PC-9 (cell line): ENCODE measurements around the gene CXCL6. TPM values are rescaled to one million over a fixed set of nuclear protein-coding genes. Genes with fewer than 3 reads are reported as not detected.

Experiments used
- BruUV-seq: library from RNA; stranded (reverse); fragments of 400-500 nt; replicated peaks from 2 replicates; lab custom pipeline; 2021; lab: Mats Ljungman, UMichigan
- CTCF ChIA-PET: fragments of 300-600 bp; sonication (Branson Sonifier 250); formaldehyde crosslinking; loops from one replicate; lab custom pipeline; 2022; ENCODE audit warnings: antibody characterized with exemption; lab: Charles Lee
- POLR2A ChIA-PET: fragments of 300-600 bp; sonication (Branson Sonifier 250); formaldehyde crosslinking; loops from one replicate; lab custom pipeline; 2022; ENCODE audit warnings: antibody characterized with exemption; ENCODE audit not compliant: unreplicated experiment; lab: Charles Lee
- DNase-seq, 2 experiments: peaks; one replicate each; pipeline versions ENCODE4 v3.0.0 to v3.0.0-alpha.2; 2015 to 2022; ENCODE audit warnings: mixed read lengths in 1 of 2
- H2AFZ ChIP-seq: fragments of 200-600 bp; sonication (generic); 2 replicates; pipeline ENCODE4 v1.8.1; 2017; ENCODE audit warnings: antibody characterized with exemption
- H3F3A ChIP-seq: fragments of 200-600 bp; sonication (generic); 2 replicates; pipeline ENCODE4 v1.8.1; 2017; ENCODE audit warnings: antibody characterized with exemption, mild to moderate bottlenecking, low read depth; ENCODE audit not compliant: insufficient read depth
- H3K27ac ChIP-seq: fragments of 200-600 bp; sonication (generic); 2 replicates; pipeline ENCODE4 v1.6.1; 2016; ENCODE audit warnings: mixed run types
- H3K27me3 ChIP-seq: fragments of 200-600 bp; sonication (generic); 2 replicates; pipeline ENCODE4 v1.6.1; 2016; ENCODE audit warnings: low read depth, mixed run types; ENCODE audit not compliant: insufficient read depth
- H3K36me3 ChIP-seq: fragments of 200-600 bp; sonication (generic); 2 replicates; pipeline ENCODE4 v1.6.1; 2016; ENCODE audit warnings: low read depth, mixed run types
- H3K4me1 ChIP-seq: fragments of 200-600 bp; sonication (generic); replicated peaks from 2 replicates; pipeline ENCODE4 v1.6.1; 2016; ENCODE audit warnings: mixed run types; ENCODE audit not compliant: insufficient read depth
- H3K4me2 ChIP-seq: fragments of 200-600 bp; sonication (generic); 2 replicates; pipeline ENCODE4 v1.6.1; 2017; ENCODE audit warnings: mixed run types
- H3K4me3 ChIP-seq: fragments of 200-600 bp; sonication (generic); 2 replicates; pipeline ENCODE4 v1.6.1; 2016; ENCODE audit warnings: mixed run types
- H3K79me2 ChIP-seq: fragments of 200-600 bp; sonication (generic); 2 replicates; pipeline ENCODE4 v1.6.1; 2017; ENCODE audit warnings: low read depth, mixed run types
- H3K9me2 ChIP-seq: fragments of 200-600 bp; sonication (generic); 2 replicates; pipeline ENCODE4 v1.8.1; 2017; ENCODE audit warnings: mild to moderate bottlenecking; ENCODE audit not compliant: insufficient read depth
- H3K9me3 ChIP-seq: fragments of 200-600 bp; sonication (generic); 2 replicates; pipeline ENCODE4 v1.8.1; 2016; ENCODE audit warnings: low read depth; ENCODE audit not compliant: insufficient read depth
- H4K20me1 ChIP-seq: fragments of 200-600 bp; sonication (generic); 2 replicates; pipeline ENCODE4 v1.8.1; 2017; ENCODE audit not compliant: insufficient read depth
- EZH2 ChIP-seq: fragments of 200-600 bp; sonication (generic); IDR thresholded peaks from 2 replicates; pipeline ENCODE4 v1.8.0; 2017; ENCODE audit warnings: antibody characterized with exemption, low read depth
- intact Hi-C: fragments of 100-400 bp; cut with micrococcal nuclease; formaldehyde crosslinking; loops from one replicate; pipeline ENCODE4 v1.10.0; 2022; ENCODE audit not compliant: unreplicated experiment
- total RNA-seq: library from RNA; stranded (reverse); gene quantifications from 2 replicates; pipeline ENCODE4 v1.2.3, GENCODE V29; 2021
- TF ChIP-seq, protein P1 (sequence below): fragments of 200-600 bp; sonication (generic); conservative IDR thresholded peaks from 2 replicates; pipeline ENCODE4 v1.6.1; 2017; ENCODE audit warnings: mixed run types, antibody characterized with exemption, mild to moderate bottlenecking, moderate library complexity

The CXCL6 gene
- total RNA-seq, 1 experiment from 2014 or later, result not detected

DNA sequence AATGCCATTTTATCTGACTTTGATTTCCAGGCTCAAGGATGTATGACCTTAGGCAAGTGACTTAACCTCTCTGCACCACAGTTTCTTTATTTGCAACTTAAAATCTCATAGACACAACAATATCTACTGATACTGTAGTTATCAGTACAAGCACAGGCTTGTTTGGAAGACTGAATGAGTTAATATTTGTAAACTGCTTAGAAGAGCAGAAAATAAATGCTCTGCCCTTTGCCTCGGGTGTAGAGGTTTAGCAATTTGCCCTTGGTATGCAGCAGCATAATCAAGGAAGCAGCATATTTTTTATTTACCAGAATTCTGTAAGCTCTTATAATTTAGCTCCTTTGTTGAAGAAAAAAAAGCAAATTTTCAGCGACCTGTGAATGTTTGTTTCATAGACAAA lies 29.8 kb downstream of the CXCL6 start:
- no peaks in the 10 kb centered on the region for H4K20me1 ChIP-seq
- H3K27me3 ChIP-seq, result no peaks in the 10 kb centered on the region
- no peaks in the 10 kb centered on the region for H3K9me3 ChIP-seq
- H3K9me2 ChIP-seq, result no peaks in the 10 kb centered on the region
- POLR2A ChIA-PET, result no interaction called here
- H3K4me2 ChIP-seq, result no peak overlapping the region
- H3K36me3 ChIP-seq, result no peaks in the 10 kb centered on the region
- no peak overlapping the region for H3K27ac ChIP-seq
- no peaks in the 10 kb centered on the region for H3K79me2 ChIP-seq
- H3K4me3 ChIP-seq, result no peak overlapping the region
- BruUV-seq, result no TSS peak
- no peak overlapping the region for H2AFZ ChIP-seq
- CTCF ChIA-PET, result no interaction called here
- intact Hi-C loops, result loop anchor here (5.0 kb wide), 1 partner anchor 524 kb away; no protein-coding TSS in a partner anchor
- no peaks in the 10 kb centered on the region for H3F3A ChIP-seq
- no peak for DNase-seq
- no peak for TF ChIP-seq EZH2
- TF ChIP-seq, protein P1, sequence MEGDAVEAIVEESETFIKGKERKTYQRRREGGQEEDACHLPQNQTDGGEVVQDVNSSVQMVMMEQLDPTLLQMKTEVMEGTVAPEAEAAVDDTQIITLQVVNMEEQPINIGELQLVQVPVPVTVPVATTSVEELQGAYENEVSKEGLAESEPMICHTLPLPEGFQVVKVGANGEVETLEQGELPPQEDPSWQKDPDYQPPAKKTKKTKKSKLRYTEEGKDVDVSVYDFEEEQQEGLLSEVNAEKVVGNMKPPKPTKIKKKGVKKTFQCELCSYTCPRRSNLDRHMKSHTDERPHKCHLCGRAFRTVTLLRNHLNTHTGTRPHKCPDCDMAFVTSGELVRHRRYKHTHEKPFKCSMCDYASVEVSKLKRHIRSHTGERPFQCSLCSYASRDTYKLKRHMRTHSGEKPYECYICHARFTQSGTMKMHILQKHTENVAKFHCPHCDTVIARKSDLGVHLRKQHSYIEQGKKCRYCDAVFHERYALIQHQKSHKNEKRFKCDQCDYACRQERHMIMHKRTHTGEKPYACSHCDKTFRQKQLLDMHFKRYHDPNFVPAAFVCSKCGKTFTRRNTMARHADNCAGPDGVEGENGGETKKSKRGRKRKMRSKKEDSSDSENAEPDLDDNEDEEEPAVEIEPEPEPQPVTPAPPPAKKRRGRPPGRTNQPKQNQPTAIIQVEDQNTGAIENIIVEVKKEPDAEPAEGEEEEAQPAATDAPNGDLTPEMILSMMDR, result no peak
- H3K4me1 ChIP-seq, result no peaks in the 10 kb centered on the region; the same call in 1 of the 2 replicates

DNA sequence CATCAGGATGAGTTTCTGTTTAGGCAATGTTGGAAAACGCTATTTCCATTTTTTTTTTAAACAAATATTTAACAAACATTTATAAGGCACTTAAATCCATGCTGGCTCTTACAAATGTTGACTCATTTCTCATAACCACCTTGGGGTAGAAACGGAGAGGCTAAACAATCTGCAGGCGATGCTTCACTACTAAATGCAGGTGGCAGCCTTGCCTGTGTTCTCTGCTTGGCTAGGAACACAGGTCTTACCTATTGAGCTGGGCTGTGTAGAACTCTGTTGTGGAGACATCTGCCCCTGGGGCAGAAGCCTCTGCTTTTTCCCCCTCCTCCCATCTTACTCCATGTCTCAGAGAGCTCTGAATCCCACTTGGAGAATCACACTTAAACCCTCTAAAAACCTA lies 31.3 kb downstream of the CXCL6 start:
- Histone ChIP-seq H3K4me1 (no peaks in the 10 kb centered on the region; the same call in 1 of the 2 replicates), H4K20me1 (no peaks in the 10 kb centered on the region), H3K4me2 (no peak overlapping the region), H2AFZ (no peak overlapping the region), H3K36me3 (no peaks in the 10 kb centered on the region), H3K4me3 (no peak overlapping the region), H3K27ac (no peak overlapping the region), H3K9me3 (no peaks in the 10 kb centered on the region), H3K27me3 (no peaks in the 10 kb centered on the region), H3K9me2 (no peaks in the 10 kb centered on the region), H3F3A (no peaks in the 10 kb centered on the region), H3K79me2 (no peaks in the 10 kb centered on the region)
- TF ChIP-seq EZH2, result no peak
- TF ChIP-seq, protein P1, result no peak
- CTCF ChIA-PET, result interaction anchor here (0.6 to 1.1 kb wide), 4 partner anchors 15 to 450 kb away, joined by 3 read pairs; partner anchors contain the start of gene CXCL8
- BruUV-seq, result no TSS peak
- POLR2A ChIA-PET, result interaction anchor here (0.7 kb wide), 1 partner anchor 57 kb away, joined by 3 read pairs; no protein-coding TSS in a partner anchor
- DNase-seq, result no peak
- intact Hi-C loops, result loop anchor here (5.0 kb wide), 1 partner anchor 525 kb away; no protein-coding TSS in a partner anchor

DNA sequence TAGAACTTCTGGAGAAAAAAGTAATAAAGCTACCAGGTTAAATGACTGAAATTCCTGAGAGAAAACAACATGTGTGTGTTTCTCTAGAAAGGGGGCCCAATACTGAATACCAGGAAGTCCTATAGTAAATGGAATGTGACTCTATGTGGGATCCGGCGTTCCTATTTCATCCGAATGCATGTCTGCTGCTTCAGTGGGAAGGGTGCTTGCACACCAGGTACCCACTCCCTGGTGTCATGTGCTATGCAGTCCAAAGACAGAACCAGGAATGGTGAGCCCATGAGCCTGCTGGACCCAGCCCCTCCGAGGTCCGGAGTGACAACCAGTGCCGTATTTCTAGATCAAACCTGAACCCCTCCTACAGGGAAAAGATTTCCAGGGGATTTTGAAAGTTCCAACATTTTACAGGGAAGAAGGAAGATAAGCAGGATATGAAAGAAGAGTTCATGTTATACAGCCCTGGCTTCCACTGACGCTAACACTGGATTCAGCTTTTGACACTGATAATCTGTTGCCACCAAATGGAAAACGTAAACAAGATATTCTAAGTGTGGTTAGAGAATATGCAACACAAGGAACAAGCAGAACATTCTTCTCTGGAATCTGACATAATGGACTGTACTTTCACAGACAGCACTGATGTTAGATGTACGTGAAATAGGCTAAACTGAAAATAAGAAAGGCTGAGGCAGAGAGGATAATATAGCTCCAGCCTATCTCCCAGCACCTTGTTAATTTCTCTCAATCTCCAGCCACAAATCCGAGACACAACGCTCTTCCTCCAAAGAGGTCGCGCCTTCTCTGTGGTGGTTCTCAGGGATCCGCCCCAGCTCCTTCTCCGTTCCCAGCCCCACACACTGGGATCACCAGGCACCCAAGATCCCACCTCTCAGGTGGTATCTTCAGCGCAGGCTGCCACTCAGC lies 32.0 kb downstream of the CXCL6 start:
- Histone ChIP-seq H3F3A (no peaks in the 10 kb centered on the region), H3K4me2 (peak overlapping the region; percentile 82), H3K36me3 (no peaks in the 10 kb centered on the region), H3K79me2 (no peaks in the 10 kb centered on the region), H3K4me1 (no peaks in the 10 kb centered on the region; the same call in 1 of the 2 replicates), H3K27ac (no peak overlapping the region), H3K9me3 (no peaks in the 10 kb centered on the region), H2AFZ (peak overlapping the region; percentile 90), H3K9me2 (no peaks in the 10 kb centered on the region), H3K4me3 (peak overlapping the region; percentile 65), H4K20me1 (no peaks in the 10 kb centered on the region), H3K27me3 (no peaks in the 10 kb centered on the region)
- no peak for DNase-seq
- POLR2A ChIA-PET, result interaction anchor here (0.5 to 0.7 kb wide), 2 partner anchors 56 to 96 kb away, joined by 3 to 8 read pairs; no protein-coding TSS in a partner anchor
- CTCF ChIA-PET, result interaction anchor here (0.6 to 1.1 kb wide), 5 partner anchors 14 to 451 kb away, joined by 3 read pairs; partner anchors contain the start of genes CXCL3 and CXCL8
- TF ChIP-seq, protein P1, result no peak
- intact Hi-C loops, result loop anchor here (5.0 kb wide), 1 partner anchor 526 kb away; no protein-coding TSS in a partner anchor
- no TSS peak for BruUV-seq
